Activated T-cell treated with anti-CD3 and anti-CD28 coated beads for 4 hours (primary cell): ENCODE data around the gene SLC35A5.

ENCODE experiments used
- DNase-seq: peaks from one replicate; pipeline ENCODE4 v3.0.0-alpha.2; 2020

The SLC35A5 gene

GRCh38 chr3:112629425-112629824 lies 67.6 kb downstream of the SLC35A5 start:
- DNase-seq, result no peak

- DNase-seq, result no peak
These were observed 69.4 kb downstream of the SLC35A5 start for GRCh38 chr3:112631257-112631656.

GRCh38 chr3:112632596-112632995 lies 70.8 kb downstream of the SLC35A5 start:
- no peak for DNase-seq

- no peak for DNase-seq
These were observed 71.3 kb downstream of the SLC35A5 start for GRCh38 chr3:112633191-112633590.

GRCh38 chr3:112633757-112634156 lies 71.9 kb downstream of the SLC35A5 start:
- DNase-seq, result no peak

GRCh38 chr3:112634786-112635541 lies 73.1 kb downstream of the SLC35A5 start:
- DNase-seq, result no peak
